Ureter (tissue), 1 donor: ENCODE data around the gene TMOD1. TPM values are rescaled to one million over a fixed set of nuclear protein-coding genes. Genes with fewer than 3 reads are reported as not detected.
"Not testable (repeated sequence)": the region's sequence is repeated elsewhere in the genome, so short reads cannot be mapped to it uniquely, and the experiment has no call there.

Experiments used
- DNase-seq: peaks from one replicate; pipeline ENCODE4 v3.0.0-alpha.2; 2020; ENCODE audit warnings: low spot score
- total RNA-seq: library from RNA; stranded (reverse); gene quantifications from one replicate; pipeline ENCODE4 v1.2.4, GENCODE V29; 2023
- donor health status: DM: yes; HTN: yes; CAD: no.

TMOD1 gene
- total RNA-seq, 1 donor from 2014 or later = 29.3 TPM

DNA sequence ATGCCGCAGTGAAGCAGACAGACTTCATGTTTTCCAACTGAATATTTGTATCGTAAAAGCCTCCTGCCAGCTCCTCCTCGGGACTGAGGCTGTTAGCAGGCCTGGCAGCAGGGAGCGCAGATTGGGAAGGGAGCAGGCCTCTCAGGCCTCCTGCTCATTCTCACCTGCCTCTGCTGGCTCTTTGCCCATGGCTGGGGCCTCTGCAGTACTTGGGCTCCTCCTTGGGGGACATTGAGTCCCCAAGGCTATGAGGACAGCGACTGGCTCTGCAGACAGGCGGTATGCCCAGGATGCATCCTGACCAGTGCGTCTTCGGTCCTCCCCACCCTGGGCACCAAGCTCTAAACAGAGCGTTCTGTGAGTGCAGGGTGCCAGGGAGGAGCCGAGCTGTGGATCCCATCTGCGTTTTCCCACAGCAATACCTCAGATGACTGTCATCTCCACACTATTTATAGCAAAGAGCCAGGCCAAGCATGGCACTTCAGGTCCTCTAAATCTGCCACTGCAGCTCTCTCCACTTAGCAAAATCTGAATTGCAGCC lies 93.0 kb downstream of the TMOD1 start:
- DNase-seq = no peak

DNA sequence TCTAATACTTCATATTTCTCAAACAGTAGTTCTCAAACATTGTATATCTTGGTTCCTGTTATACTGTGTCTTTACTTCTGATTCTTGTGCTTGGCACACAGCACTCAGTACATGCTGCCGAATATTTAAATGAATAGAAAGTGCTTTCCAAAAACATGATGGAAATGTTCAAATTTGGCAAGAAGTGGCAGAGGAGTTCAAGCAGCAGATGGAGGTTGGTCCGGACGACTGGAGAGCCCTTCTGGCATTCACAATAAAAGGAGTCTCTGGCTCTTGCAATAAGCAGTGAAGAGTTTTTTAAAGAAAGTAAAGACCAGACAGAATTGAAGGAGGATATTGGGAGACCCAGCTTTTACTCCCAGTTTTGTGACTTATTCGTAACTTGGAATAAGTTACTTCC lies 95.4 kb downstream of the TMOD1 start:
- no peak for DNase-seq

DNA sequence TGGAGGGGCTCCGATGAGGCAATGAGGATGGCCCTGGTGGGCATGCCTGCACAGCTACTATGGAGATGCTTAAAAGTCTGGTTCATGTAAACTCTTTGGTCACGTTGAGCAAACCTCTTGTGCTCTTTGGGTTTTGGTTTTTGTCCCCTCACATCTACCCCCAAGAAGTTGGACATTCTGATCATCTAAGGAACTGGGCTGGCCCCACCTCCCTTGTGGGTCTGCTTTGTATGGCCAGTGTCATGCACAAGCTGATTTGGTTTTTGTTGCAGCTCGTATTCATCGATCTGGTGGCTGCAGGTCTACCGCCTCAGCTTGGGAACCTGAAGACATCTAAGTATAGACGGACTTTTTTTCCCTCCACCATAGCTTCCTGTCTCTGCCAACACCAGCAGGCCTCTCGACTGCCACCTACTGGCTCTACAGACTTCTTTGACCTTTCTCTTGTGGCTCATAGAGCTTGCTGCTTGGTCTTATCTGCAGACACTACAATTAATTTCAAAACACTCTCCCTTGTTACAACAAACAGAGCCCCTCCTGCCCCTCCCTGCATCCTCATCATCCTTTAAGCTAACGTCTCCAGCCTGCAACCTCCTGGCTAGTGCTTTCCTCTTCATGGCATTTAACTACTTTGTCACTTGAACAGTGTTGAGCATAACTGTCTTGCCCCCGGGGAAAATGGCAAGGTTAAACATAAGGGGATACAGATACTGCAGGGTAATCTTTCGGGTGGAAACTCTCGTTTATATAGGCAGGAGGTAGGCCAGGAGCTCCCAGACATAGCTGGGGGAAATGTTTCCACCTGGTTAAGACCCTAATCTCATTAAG lies 97.2 kb downstream of the TMOD1 start:
- DNase-seq = peak; percentile 88

DNA sequence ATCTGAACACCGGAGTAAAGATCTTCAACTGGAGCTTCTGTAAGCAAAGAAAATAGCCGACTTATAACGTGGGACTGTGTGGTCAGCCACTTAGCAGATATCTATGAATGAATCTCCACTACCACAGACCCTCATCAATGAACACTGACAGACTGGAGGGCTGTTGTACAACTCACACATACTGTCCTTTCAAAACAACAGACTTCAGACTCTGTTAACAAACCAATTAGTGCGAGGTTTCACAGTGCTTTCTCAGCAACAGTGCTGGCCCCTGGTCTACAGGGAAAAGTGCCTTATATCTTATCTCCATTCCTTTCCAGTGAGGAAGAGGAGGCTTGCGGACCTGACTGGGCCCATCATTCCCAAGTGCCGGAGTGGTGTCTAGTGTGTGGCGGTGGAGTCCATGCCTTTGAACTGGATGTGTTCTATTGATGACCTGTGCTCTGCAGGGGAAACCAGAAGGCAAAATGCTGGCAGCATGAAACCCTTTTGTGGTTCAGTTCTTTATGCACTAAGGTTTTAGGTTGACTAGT lies 97.9 kb downstream of the TMOD1 start:
- DNase-seq = no peak

DNA sequence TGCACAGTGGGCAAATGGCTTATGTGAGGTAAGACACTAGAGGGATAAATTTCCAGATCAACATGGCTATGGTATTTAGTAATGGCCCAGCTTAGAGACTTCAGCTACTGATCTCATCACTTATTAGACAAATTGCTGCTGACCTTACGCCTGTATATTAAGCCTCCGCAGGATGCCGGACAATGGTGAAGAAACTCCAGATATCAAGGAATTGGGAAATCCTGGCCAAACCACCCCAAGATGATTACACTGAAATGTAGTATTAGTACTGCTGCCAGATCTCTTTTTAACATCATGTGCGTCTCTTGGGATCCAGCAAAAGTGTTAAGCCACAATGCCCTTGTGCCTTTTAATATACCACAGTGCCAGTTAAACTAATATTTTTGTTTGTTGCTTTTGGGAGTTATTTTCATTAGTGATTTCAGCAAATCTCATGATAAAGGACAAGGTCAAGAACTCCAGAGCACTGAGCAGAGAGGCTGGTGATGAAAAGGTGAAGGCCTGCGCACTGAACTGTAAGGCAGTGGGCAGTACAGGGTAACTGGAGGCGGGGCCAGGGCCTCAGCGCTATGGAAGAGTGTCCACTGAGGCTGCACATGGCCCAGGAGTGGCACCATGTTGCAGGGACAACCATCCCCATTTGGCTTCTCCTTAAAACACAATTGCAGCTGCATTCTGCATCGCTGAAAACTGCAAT lies 99.2 kb downstream of the TMOD1 start:
- no peak for DNase-seq

DNA sequence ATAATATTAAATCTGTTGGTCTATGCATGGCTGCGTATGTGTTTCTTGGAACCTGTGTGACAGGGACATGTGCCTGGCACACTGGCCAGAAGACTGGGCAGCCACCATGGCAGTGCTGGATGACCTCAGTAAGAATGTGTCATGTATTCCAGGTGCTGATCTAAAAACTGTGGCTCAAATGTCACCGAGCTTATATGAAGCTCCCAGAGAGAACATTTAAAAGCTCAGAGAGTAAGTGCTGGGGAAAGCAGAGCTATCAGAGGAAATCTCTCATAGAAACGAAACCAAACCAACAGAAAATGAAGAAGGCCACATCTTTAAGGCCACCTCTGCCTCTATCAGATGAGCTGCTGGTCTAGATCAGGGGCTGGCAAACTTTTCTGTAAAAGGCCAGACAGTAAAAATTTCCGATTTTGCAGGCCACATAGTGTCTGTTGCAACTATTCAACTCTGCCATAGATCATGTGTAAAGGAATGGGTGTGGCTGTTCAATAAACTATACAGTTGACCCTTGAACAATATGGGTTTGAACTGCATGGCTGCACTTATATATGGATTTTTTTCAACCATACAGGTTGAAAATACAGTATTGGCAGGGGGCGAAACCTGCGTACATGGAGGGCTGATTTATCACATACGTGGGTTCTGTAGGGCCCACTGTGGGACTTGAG lies 99.9 kb downstream of the TMOD1 start:
- no peak for DNase-seq

DNA sequence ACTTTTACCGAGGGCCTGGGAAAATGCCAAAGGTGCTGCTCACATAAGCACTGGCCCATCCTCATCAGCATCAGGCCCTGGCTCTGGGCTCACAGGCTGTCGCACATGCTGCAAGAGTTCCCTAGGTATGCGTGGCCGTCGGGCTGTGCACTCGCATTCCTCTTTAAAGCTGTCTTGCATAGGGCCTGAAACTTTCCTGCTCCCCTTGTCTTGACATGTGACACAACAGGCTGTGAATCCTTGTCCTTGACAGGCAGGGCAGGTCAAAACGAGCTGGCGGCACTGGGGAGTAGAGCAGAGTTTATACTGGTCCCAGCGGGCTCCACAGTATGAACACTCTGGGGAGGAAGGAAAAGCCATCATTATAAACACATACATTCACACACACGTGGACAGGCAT lies 101.0 kb downstream of the TMOD1 start:
- no peak for DNase-seq

DNA sequence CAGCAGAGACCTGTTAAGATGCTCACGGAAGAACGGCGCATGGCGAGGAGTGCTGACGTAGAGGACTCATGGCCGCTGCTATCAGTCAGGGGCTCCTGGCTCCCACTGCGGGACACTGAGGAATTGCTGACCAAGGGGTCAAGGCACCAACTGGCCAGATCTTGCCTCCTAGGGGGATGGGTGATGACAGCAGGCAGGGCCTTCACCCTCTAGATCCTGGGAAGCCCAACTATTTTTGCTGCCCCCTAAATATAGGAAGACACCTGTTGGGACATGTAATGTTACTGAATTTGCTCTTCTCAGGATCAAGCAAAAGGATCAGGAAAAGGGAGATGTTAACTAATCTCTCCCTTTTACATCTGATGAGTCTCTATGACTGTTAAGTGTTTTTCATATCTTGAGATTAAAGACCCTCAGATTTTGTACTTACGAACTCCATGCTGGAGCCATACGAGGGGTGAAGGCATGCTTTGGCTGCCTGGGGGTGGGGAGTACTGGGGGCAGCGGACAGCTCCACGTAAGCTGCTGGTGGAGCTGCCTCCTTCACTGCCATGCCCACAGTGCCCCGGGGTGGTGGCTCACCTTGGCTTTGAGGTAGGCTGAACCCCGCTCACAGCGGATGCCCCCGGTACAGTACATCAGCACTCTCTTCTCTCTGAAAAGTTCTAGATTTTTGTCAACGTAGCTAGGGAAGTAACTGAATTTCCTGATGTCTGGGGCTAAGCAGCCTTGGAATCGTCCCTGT lies 103.6 kb downstream of the TMOD1 start:
- no peak for DNase-seq

DNA sequence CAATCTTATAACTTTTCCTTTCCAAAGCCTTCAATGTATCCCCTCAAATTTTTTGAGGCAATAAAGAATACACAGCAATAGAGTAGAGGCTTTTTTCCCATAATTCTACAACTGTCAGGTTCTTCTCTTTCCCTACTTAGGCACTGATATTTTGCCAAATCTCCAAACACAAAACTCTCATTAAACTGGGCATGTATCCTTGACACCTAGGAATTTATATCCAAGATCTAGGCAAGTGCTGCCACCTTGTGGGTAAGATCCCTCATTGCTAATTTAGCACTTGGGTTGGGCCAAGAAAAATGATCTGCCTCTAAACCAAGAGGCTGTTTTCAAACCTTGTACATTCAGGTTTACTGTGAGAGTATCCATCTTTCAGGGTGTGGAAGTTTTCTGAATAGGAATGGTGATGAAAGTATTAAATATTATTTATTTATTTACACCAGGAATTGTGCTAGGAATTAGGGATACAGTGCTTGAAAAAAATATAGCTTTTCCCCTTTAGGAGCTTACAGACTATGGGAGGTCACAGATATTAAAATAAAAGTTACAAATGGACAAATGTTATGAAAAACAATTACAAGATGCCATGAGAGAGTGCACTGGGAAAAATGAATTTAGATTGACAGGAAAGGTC lies 114.1 kb downstream of the TMOD1 start:
- peak; percentile 69 for DNase-seq

DNA sequence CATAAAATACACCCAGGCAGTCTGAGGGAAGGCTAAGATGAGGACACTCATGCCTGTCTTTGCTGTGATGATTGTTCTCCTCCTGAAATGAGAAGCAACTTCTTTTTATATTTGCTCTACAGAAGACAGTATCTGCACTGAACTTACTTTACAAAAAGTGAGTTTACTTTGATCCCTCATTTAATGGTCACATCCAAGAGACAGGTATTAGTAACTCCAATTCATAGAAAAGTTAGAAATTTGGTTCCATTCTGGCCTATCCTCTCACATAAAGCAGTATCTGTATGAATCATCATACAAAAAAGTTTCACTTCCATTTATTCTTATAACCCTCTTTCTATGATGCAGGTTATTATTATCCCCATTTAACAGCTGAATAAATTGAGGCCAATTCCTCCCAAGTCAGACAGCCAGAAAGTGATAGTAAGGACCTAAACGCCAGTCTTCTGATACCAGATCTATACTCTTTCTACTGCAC lies 116.5 kb downstream of the TMOD1 start:
- DNase-seq = no peak

DNA sequence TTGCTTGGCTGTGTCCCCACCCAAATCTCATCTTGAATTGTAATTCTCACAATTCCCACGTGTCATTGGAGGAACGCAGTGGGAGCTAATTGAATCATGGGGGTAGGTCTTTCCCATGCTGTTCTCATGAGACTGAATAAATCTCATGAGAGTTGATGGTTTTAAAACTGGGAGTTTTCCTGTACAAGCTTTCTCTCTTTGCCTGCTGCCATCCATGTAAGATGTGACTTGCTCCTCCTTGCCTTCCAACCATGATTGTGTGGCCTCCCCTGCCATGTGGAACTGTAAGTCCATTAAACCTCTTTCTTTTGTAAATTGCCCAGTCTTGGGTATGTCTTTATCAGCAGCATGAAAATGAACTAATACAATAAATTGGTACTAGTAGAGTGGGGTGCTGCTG lies 118.6 kb downstream of the TMOD1 start:
- DNase-seq = not testable (repeated sequence)

DNA sequence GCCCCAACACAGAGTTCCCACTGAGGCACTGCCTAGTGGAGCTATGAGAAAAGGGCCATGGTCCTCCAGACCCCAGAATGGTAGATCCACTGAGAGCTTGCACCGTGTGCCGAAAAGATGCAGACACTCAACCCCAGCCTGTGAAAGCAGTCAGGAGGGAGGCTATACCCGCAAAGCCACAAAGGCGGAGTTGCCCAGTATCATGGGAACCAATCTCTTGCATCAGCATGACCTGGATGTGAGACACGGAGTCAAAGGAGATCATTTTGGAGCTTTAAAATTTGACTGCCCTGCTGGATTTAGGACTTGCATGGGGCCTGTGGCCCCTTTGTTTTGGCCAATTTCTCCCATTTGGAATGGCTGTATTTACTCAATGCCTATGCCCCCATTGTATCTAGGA lies 121.0 kb downstream of the TMOD1 start:
- DNase-seq = not testable (repeated sequence)

DNA sequence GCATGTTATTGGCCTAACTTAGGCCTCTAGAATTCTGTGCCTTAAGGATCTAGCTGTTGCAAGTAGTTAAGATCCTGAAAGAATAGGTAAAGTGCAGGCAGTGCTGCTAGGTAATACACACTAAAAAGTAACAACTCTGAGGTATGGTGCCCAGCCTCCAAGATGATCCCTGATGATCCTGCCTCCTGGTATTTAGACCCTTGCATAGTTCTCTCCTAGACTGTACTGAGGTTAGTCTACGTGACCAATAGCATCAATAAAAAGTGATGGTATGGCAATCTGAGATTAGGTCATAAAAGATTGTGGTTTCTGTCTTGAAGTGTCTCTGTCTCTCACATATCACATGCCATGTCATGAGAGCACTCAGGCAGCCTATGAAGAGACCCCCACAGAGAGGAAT lies 122.5 kb downstream of the TMOD1 start:
- DNase-seq = no peak

DNA sequence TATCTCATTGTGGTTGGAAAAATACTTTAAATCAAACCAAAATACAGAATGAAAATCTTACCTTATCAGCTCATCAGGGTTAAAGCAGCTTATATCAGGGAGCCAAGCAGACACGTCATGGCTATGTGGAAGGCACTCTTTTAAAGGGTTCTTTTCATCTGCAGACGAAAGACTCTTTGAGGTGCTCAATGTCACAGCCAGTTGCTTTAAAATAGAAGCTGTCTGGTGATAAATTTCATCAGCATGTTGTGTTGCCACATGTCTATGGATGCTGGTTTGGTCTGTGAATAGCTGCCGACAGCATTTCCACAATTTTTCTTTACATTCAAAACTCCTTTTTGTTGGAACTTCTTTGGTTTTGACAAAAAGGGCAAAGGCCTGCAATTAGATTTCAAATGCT lies 124.2 kb downstream of the TMOD1 start:
- DNase-seq = no peak

DNA sequence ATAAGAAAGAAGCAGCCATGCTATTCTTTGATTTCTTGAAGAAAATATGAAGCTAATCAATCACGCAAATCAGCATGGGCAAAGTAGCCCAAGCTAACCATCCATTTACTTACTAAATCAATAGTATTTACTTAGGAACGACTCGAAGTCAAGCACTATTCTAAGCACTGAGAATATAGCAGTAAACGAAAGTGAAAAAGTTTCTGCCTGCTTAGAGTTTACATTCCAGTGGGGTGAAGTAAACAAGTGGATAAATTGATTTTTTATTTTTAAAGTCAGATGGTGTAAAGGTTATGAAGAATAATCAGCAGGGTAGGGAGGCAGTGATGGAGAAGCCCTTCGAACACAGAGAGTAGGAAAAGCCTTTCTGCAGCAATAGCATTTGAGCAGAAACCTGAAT lies 126.2 kb downstream of the TMOD1 start:
- no peak for DNase-seq

DNA sequence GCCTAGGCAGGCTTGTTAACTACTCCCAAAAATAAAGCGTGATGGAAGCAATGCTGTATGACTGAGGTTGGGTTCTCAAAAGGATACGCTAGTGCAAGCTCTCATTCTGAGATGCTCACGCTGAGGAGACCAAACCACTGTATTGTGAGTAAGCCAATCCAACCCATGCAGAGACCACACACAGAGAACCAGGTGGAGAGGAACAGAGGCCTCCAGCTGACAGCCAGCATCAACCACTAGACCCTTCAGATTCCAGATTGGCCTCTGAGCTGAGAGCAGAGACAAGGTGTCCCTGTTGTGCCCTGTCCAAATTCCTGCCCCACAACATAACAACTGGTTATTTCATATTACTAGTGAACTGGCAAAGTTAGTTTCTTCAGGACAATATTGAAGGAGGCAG lies 127.2 kb downstream of the TMOD1 start:
- no peak for DNase-seq

DNA sequence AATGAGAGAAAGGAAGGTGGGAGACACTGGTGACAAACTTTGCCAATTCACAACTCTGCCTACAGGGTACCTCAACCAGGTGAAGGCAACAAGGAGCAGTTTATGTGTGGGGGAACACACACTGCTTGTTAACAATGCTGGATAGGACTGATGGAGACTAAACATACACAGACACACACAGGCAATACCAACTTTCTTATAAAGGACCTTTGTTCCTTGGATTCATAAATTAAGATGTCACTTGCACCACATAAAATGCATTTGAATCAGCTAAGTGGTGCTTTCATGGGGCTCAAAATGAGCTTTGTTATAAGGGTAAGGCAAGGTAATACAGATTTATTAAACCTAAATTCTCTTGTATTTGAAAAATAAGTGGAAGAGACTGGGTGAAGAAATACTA lies 127.7 kb downstream of the TMOD1 start:
- no peak for DNase-seq

DNA sequence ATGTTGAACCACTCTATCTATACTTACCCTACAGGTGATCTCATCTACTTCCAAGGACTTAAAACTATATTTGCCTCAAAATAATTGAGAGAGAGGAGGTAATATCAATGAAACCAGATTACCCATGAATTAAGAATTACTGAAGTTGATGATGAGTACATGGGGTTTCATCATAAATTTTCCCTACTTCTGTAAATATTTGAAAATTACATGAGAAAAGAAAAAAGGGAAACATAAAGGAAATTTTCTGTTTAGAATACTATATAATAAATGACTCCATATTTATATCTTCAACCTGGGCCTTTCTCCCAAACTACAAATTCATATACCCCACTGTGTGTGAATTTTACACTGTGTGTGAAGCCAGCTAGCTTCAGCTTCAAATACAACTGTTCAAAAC lies 129.1 kb downstream of the TMOD1 start:
- no peak for DNase-seq

DNA sequence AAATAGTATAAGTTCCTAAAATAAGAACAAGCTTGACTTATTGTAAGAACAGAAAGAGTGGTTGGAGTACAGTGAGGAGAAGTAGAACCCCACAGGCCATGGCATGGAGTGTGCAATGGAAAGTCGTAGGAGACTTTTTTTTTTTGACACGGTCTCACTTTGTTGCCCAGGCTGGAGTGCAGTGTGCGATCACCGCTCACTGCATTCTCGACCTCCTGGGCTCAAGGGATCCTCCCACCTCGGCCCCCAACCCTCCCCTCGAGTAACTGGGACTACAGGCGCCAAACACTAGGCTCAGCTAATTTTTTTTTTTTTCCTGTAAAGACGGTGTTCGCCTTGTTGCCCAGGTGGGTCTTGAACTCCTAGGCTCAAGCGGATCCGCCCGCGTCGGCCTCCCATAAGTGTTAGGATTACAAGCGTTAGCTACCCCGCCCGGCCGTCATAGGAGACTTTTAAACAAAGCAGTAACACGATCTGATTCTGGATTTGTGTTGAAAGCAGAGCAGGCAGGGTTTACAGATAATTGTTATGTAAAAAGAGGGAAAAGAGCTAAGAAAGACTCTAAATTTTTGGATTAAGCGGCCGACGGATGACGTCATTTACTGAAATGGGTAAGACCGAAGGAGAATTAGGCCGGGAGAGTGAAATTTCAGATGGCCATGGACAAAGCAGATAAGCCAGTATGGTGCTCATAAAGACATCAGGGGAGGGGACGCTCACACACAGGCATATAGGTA lies 130.9 kb downstream of the TMOD1 start:
- no peak for DNase-seq
